Body of pancreas (tissue), 4 donors: ENCODE results near the gene FIBCD1.

Source experiments
- POLR2A ChIP-seq, 3 donors: fragments of 450-650 bp; IDR thresholded peaks; one replicate each; pipeline ENCODE4 v1.6.1; 2016; ENCODE audit warnings: antibody characterized with exemption in 3 of 3, mild to moderate bottlenecking in 2 of 3
- TF ChIP-seq, protein P1 (sequence below), 7 experiments: fragments of 450-650 bp in 4 of 7; fragments of 200-600 bp in 3 of 7; sonication (generic) in 3 of 7; IDR thresholded peaks; one replicate each; pipeline ENCODE4 v1.5.1; 2016 to 2019; ENCODE audit warnings: antibody characterized with exemption in 7 of 7

DNA sequence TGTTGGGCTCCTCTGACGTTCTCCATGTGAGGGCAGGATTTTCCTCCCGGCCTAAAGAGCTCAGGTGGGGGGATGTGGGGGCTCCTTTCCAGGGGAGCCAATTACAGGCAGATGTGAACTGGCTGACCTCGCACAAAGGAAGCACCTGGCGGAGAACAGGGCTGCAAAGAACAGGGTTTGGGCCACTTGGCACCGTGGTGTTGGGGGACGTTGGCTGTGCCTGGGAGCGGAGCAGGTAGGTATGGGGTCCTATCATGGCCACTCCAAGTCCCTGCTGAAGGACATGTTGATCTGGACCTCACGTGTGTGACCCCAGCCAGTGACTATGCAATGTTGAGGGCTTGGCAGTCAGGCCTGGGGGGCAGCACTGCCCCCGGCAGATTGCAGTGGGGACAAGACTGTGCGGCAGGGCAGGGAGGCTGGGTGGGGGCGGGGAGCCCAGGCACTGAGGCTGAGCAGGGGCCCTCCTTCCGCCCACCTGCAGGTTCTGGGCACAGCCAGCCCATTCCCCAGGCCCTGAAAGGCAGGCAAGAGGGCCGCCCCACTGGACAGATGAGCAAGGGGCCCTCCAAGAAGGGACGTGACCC is 19.4 kb downstream of the FIBCD1 start:
- TF ChIP-seq, protein P1, sequence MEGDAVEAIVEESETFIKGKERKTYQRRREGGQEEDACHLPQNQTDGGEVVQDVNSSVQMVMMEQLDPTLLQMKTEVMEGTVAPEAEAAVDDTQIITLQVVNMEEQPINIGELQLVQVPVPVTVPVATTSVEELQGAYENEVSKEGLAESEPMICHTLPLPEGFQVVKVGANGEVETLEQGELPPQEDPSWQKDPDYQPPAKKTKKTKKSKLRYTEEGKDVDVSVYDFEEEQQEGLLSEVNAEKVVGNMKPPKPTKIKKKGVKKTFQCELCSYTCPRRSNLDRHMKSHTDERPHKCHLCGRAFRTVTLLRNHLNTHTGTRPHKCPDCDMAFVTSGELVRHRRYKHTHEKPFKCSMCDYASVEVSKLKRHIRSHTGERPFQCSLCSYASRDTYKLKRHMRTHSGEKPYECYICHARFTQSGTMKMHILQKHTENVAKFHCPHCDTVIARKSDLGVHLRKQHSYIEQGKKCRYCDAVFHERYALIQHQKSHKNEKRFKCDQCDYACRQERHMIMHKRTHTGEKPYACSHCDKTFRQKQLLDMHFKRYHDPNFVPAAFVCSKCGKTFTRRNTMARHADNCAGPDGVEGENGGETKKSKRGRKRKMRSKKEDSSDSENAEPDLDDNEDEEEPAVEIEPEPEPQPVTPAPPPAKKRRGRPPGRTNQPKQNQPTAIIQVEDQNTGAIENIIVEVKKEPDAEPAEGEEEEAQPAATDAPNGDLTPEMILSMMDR (IDR thresholded peaks at IDR 0.05) = no peak
- no peak for TF ChIP-seq POLR2A (IDR thresholded peaks at IDR 0.05)
